Inferior parietal cortex (tissue), 1 donor: ENCODE data around the gene ACACA.
"Not testable (repeated sequence)": the region's sequence is repeated elsewhere in the genome, so short reads cannot be mapped to it uniquely, and the experiment has no call there.

Experiments
- DNase-seq: peaks from one replicate; pipeline ENCODE4 v3.0.0-alpha.2; 2016; ENCODE audit errors: extremely low spot score

The ACACA gene

DNA sequence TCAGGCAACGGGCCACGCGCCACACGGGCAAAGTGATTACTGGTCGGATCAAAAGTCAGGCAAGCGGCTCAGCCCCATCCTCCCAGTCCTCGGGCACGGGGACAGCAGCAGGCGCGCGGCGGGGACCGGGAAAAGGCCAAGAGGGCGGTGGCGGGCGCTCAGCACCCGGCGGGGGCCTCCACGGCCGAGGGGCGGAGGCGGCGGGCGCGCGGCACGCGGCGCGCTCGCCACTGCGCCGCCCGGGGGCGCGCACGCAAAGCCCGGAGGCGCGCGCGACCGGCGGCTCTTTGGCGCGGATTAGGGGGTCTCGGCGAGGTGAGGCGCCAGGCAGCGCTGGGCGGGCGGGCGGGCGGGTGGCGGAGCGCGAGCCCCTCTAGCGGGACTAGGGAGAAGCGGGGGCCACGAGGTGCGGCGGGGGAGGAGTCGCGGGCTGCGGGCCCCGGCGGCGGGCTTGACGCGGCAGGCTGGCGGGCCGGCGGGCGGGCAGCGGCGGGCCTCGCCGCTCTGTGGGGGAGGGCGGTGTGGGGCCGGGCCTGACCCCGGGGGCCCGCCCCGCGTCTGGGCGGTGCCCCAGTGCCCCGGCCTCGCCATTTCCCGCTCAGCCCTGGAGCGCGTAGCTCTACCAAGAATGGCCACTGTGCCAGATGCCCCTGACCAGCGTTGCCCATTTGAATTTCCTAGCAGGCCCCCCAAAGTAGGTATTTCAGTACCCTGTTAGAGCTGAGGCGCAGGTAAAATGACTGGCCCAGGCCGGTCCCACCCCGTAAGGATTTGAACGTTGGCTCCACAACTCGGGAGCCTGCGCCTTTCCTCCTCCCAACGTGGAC, at the start of gene ACACA, which contains the start of gene TADA2A:
Gene ACACA (minus strand): TSS at position 202 of the 827 bp plus-strand sequence. CDS start 537 bp downstream, outside the sequence.
Gene TADA2A (plus strand): TSS at position 252 of the 827 bp plus-strand sequence. CDS start 4,480 bp downstream, outside the sequence.
- DNase-seq = peak; percentile 53

- DNase-seq = no peak
Observed at GRCh38 chr17:37450112-37450511, 43.5 kb upstream of the ACACA start.

GRCh38 chr17:37447641-37448040, 41.0 kb upstream of the ACACA start:
- DNase-seq = no peak

DNA sequence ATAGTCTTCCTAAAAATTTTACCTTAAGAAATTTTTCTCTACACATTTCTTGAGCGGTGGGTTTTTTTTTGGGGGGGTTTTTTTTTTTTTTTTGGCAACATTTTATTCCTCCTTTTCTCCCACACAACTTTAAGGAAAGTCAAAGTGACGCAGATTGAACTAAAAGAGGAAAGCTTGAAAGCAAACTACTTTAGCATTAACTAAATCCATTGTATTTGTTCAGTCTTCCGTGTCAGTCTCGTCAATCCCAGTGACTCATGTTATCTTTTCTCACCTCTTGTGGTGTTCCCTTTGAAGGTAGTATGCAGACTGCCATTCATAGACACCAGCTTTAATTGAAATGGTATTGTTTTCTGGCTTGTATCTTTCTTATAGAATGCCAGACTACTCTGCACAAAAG, 39.4 kb upstream of the ACACA start:
- DNase-seq = no peak

DNA sequence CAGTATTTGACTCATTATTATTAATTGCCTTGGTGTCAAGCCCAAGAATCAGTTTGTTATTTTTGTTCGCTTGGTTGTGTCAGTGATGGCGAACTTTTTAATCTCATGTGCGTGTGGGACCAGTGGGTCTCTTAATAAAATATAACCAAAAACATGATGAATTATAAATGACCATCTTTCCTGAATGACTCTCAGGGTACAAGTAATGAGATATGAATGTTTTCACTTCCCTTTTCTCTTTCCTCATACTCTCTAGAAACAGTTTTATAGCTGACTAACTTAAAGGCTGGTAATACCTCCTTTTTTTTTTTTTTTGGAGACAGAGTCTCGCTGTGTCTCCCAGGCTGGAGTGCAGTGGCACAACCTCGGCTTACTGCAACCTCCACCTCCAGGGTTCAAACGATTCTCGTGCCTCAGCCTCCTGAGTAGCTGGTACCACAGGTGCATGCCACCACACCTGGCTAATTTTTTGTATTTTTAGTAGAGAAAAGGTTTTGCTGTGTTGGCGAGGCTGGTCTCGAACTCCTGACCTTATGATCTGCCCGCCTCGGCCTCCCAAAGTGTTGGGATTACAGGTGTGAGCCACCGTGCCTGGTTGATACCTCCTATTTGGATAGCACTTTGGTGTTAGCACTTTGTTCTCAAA, 34.9 kb upstream of the ACACA start:
- not testable (repeated sequence) for DNase-seq

- no peak for DNase-seq
Observed at GRCh38 chr17:37440424-37440823, 33.8 kb upstream of the ACACA start.

GRCh38 chr17:37438141-37438540, 31.5 kb upstream of the ACACA start:
- no peak for DNase-seq

- no peak for DNase-seq
Observed at GRCh38 chr17:37432671-37433070, 26.0 kb upstream of the ACACA start.

DNA sequence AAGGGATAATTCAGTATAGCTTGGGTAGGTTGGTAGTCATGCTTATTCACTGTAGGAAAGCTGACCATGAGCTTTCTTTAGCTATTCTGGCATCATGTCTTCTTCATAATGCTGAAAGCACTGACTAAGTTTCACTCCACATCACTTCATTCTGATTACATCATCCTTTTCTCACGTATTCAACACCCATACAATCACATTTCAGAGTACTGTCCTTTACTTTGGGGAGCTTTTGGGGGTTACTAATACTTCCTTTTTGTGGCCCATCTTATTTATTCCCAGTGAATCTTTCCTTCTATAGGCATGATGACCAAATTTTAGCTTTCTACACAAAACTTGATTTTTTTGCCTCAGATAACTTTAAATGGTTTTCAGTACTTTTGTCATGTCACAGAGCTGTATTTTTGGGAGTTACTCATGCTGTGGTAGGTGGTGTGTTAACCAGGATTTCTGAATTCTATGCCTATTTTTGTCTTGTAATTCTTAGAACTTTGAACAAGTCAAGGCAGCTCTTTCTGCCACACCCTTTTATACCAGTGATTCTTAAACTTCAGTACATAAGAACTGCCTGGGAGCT, 23.5 kb upstream of the ACACA start:
- DNase-seq = no peak

- no peak for DNase-seq
Observed at GRCh38 chr17:37429453-37429852, 22.8 kb upstream of the ACACA start.

- no peak for DNase-seq
Observed at GRCh38 chr17:37429039-37429438, 22.4 kb upstream of the ACACA start.

DNA sequence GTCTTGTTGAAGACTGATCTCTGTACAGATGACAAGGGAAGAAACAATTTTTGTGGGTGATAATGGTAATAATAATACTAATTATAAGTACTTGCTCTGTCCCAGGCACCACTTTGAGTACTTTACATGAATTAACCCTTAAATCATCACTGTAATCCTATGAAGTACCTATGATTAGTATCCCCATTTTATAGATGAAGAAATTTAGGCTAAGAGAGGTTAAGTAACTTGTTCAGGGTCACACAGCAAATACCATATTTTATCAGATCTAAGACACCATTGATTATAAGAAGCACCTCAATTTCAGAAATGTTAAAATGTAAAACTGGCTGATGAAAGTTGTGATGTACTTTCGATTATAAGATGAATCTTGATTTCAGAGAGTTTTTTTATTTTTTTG, 18.6 kb upstream of the ACACA start:
- no peak for DNase-seq

DNA sequence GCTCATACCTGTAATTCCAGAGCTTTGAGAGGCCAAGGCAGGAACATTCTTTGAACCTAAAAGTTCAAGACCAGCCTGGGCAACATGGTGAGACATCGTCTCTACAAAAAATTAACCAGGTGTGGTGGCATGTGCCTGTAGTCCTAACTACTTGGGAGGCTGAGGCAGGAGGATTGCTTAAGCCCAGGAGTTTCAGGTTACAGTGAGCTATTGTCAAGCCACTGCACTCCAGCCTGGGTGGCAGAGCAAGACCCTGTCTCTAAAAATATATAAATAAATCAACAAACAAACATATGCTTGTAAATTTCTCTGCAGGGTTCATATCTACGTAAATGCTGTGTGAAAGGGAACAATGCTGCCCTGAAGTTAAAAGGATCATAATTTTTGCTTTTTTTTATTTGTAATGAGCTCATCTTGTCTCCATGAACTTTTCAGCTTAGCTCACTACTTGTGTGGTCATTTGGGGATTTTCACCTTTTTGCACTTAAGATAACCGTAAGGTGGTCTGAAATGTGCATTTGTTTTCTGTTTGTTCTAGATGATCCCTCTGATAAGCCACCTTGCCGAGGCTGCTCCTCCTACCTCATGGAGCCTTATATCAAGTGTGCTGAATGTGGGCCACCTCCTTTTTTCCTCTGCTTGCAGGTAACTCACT, 16.5 kb upstream of the ACACA start:
- no peak for DNase-seq

- DNase-seq = no peak
Observed at GRCh38 chr17:37417852-37418251, 11.2 kb upstream of the ACACA start.

DNA sequence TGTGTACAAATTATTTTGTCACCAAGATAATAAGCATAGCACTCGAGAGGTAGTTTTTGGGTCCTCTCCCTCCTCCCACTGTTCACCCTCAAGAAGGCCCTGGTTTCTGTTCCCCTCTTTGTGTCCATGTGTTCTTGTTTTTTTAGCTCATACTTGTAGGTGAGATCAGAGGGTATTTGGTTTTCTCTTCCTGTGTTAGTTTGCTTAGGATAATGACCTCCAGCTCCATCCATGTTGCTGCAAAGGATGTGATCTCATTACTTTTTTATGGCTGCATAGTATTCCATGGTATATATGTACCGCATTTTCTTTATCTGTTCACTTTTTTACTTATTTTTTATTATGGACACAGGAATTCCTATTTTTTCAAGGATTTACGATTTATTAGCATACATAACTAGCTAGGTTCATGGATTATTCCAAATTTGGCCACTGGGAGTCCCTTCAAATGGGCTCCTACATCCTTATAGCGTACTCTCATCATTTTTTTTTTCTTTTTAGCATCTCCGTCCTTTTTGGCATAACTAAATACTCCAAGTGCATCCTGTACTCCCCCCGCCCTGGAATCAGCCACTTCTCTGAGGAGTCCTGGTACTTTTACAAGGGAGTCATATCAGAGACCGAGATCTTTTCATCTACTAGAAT, 7.4 kb upstream of the ACACA start:
- DNase-seq = no peak

DNA sequence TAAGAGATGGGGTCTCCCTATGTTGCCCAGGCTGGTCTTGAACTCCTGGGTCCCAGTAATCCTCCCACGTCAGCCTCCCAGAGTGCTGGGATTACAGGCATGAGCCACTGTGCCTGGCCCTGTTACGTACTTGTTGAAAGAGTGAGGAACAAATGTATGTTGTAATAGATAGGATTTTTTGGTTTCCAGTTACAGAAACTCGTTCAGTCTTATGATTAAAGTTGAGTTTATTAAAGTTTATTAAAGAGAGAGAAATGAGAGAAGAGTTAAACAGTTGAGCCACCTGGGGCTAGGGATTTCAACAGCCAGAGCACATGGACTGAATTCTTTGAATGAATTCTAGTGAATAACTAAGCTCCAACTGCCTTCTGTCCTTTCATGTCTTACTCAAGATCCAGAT, 3.7 kb upstream of the ACACA start:
- DNase-seq = no peak

GRCh38 chr17:37408145-37408479, 1.5 kb upstream of the ACACA start:
- not testable (repeated sequence) for DNase-seq

GRCh38 chr17:37405955-37406634, 541 bp downstream of the ACACA start:
- DNase-seq = no peak

DNA sequence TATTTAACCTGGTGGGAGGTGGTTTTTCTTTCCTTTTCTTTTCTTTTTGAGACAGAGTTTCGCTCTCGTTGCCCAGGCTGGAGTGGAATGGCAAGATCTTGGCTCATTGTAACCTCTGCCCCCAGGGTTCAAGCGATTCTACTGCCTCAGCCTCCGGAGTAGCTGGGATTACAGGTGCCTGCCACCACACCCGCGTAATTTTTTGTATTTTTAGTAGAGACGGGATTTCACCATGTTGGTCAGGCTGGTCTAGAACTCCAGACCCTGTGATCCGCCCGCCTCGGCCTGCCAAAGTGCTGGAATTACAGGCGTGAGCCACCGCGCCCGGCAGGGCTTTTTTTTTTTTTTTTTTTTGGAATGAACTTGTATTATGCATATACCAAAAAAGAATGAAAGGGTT, 1.1 kb downstream of the ACACA start:
- not testable (repeated sequence) for DNase-seq

- DNase-seq = no peak
Observed at GRCh38 chr17:37400505-37400904, 6.1 kb downstream of the ACACA start.

GRCh38 chr17:37399265-37399803, 7.3 kb downstream of the ACACA start:
- no peak for DNase-seq
